CD14-positive monocyte (primary cell): ENCODE data around the gene ADAMTSL1. TPM values are rescaled to one million over a fixed set of nuclear protein-coding genes. Genes with fewer than 3 reads are reported as not detected.

Experiments used
- DNase-seq, 3 donors: peaks; one replicate each; pipeline ENCODE4 v3.0.0-alpha.2; 2011 to 2022
- H2AFZ ChIP-seq: 2 replicates; pipeline ENCODE4 v1.6.0; 2012; ENCODE audit warnings: mild to moderate bottlenecking, low read depth, low read length, inconsistent platforms; ENCODE audit not compliant: insufficient read depth, poor library complexity, severe bottlenecking
- H3K27ac ChIP-seq, 2 donors: 1 replicate in 1 of 2; 2 replicates in 1 of 2; pipeline ENCODE4 v1.5.1; 2012 to 2013; ENCODE audit warnings: low read length in 2 of 2, control low read depth in 1 of 2, inconsistent platforms in 1 of 2, low read depth in 1 of 2, mild to moderate bottlenecking in 1 of 2
- H3K27me3 ChIP-seq, 2 donors: one replicate each; pipeline versions ENCODE4 v1.6.0 to v1.6.1; 2011 to 2013; ENCODE audit warnings: low read length in 2 of 2; ENCODE audit not compliant: control insufficient read depth in 2 of 2, insufficient read depth in 2 of 2
- H3K36me3 ChIP-seq, 2 donors: replicated peaks in 1 of 2; 1 replicate in 1 of 2; 2 replicates in 1 of 2; pipeline versions ENCODE4 v1.5.1 to v1.6.1; 2012 to 2013; ENCODE audit warnings: low read length in 2 of 2, control low read depth in 1 of 2, inconsistent platforms in 1 of 2, mild to moderate bottlenecking in 1 of 2; ENCODE audit not compliant: insufficient read depth in 2 of 2, control insufficient read depth in 1 of 2
- H3K4me1 ChIP-seq, 2 donors: 1 replicate in 1 of 2; 2 replicates in 1 of 2; pipeline versions ENCODE4 v1.5.1 to v1.6.1; 2012 to 2013; ENCODE audit warnings: low read length in 2 of 2, control low read depth in 1 of 2, inconsistent platforms in 1 of 2, mild to moderate bottlenecking in 1 of 2, moderate library complexity in 1 of 2; ENCODE audit not compliant: insufficient read depth in 2 of 2, control insufficient read depth in 1 of 2
- H3K4me2 ChIP-seq: replicated peaks from 2 replicates; pipeline ENCODE3; 2012; ENCODE audit warnings: low read length, moderate library complexity, mild to moderate bottlenecking; ENCODE audit not compliant: poor library complexity, severe bottlenecking; ENCODE audit errors: extremely low read depth
- H3K4me3 ChIP-seq, 3 experiments: fragments of 200-600 bp in 1 of 3; sonication (generic) in 1 of 3; replicated peaks in 1 of 3; 1 replicate in 2 of 3; 2 replicates in 1 of 3; pipeline ENCODE4 v1.5.1; 2011 to 2013; ENCODE audit warnings: low read length in 3 of 3, mild to moderate bottlenecking in 3 of 3, control low read depth in 2 of 3, low read depth in 2 of 3, inconsistent platforms in 1 of 3, moderate library complexity in 1 of 3
- H3K79me2 ChIP-seq: 2 replicates; pipeline ENCODE4 v1.6.0; 2012; ENCODE audit warnings: mild to moderate bottlenecking, control low read depth, inconsistent platforms, low read length, moderate library complexity; ENCODE audit not compliant: insufficient read depth
- H3K9ac ChIP-seq: 2 replicates; pipeline ENCODE4 v1.6.0; 2017; ENCODE audit warnings: low read length, mild to moderate bottlenecking; ENCODE audit not compliant: insufficient read depth, poor library complexity, severe bottlenecking
- H3K9me3 ChIP-seq, 2 donors: replicated peaks in 1 of 2; 1 replicate in 1 of 2; 2 replicates in 1 of 2; pipeline versions ENCODE4 v1.5.1 to v1.6.1; 2012 to 2013; ENCODE audit warnings: low read length in 2 of 2, control low read depth in 1 of 2; ENCODE audit not compliant: control insufficient read depth in 1 of 2, insufficient read depth in 1 of 2
- H4K20me1 ChIP-seq: 2 replicates; pipeline ENCODE4 v1.6.0; 2012; ENCODE audit warnings: mild to moderate bottlenecking, low read length, control low read depth, moderate library complexity; ENCODE audit not compliant: insufficient read depth
- H3K27ac Mint-ChIP-seq, 7 donors: one replicate each; pipeline ENCODE4 v1.8.0; 2020; ENCODE audit warnings: mild to moderate bottlenecking in 7 of 7, mixed read lengths in 7 of 7, moderate library complexity in 6 of 7, inconsistent platforms in 2 of 7
- H3K27me3 Mint-ChIP-seq, 3 donors: one replicate each; pipeline ENCODE4 v1.8.0; 2021 to 2022; ENCODE audit warnings: low read depth in 3 of 3, mild to moderate bottlenecking in 3 of 3, mixed read lengths in 3 of 3, moderate library complexity in 3 of 3, inconsistent platforms in 1 of 3
- H3K36me3 Mint-ChIP-seq, 2 donors: one replicate each; pipeline ENCODE4 v1.8.0; 2020; ENCODE audit warnings: mixed read lengths in 2 of 2, inconsistent platforms in 1 of 2, mild to moderate bottlenecking in 1 of 2
- H3K4me1 Mint-ChIP-seq: one replicate; pipeline ENCODE4 v1.8.0; 2020; ENCODE audit warnings: mild to moderate bottlenecking, mixed read lengths
- H3K4me3 Mint-ChIP-seq, 2 donors: one replicate each; pipeline ENCODE4 v1.8.0; 2020; ENCODE audit warnings: mild to moderate bottlenecking in 2 of 2, mixed read lengths in 2 of 2, moderate library complexity in 1 of 2
- H3K9me3 Mint-ChIP-seq, 7 donors: one replicate each; pipeline ENCODE4 v1.8.0; 2020 to 2022; ENCODE audit warnings: mixed read lengths in 7 of 7, mild to moderate bottlenecking in 6 of 7, moderate library complexity in 6 of 7, inconsistent platforms in 2 of 7
- WGBS: methylation state at CpG from one replicate; pipeline ENCODE4 v1.1.5; 2013; ENCODE audit warnings: missing lambda C conversion rate; ENCODE audit not compliant: insufficient coverage; 5-methylcytosine and 5-hydroxymethylcytosine counted together
- intact Hi-C, 2 donors: fragments of 100-400 bp; cut with micrococcal nuclease; formaldehyde crosslinking; loops; one replicate each; pipeline versions ENCODE4 v1.15.0 to v1.15.1; 2023
- polyA plus RNA-seq, 3 donors: library from polyadenylated mRNA; depleted of rRNA in 1 of 3; unstranded in 2 of 3; stranded (reverse) in 1 of 3; fragments of 300-500 nt in 2 of 3; fragments of >200 nt in 1 of 3; fragmentation: Illumina TruSeq in 2 of 3; gene quantifications; 1 replicate in 2 of 3; 2 replicates in 1 of 3; pipeline ENCODE4 v1.2.3, GENCODE V29; 2012 to 2021
- TF ChIP-seq, protein P1 (sequence below): fragments of 200-600 bp; IDR thresholded peaks from one replicate; pipeline ENCODE4 v1.8.0; 2022; ENCODE audit warnings: antibody characterized with exemption, mild to moderate bottlenecking

Gene ADAMTSL1
- polyA plus RNA-seq, 3 donors: not detected

DNA sequence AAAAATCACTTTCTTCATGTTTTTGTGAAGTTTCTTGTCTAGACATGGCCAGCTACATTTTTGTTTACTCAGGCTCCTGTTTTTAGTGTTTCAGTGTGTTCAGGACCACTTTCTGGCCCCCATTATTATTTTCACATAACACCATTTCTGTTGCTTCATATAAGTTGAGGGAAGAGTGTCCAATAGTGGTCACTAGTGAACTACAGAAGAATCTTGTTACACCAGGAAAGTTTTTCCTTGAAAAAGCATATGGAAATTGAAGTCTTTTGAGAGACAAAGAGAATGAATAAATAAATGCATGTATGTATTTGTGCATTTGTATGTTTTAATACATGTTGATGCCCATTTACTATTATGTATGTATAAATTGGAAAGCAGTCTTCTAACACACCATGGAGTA, 3.8 kb downstream of the ADAMTSL1 start:
- Histone ChIP-seq H3K79me2 (no peaks in the 10 kb centered on the region), H3K9me3 (no peaks in the 10 kb centered on the region), H3K9ac (no peak overlapping the region), H3K4me2 (no peak overlapping the region), H2AFZ (no peak overlapping the region), H3K4me1 (no peaks in the 10 kb centered on the region), H3K27me3 (no peaks in the 10 kb centered on the region), H3K4me3 (no peak overlapping the region), H3K27ac (no peak overlapping the region), H4K20me1 (no peaks in the 10 kb centered on the region), H3K36me3 (no peaks in the 10 kb centered on the region)
- Mint-ChIP-seq H3K4me1 (no peaks in the 10 kb centered on the region), H3K27ac (no peak overlapping the region), H3K9me3 (no peaks in the 10 kb centered on the region), H3K4me3 (no peak overlapping the region), H3K27me3 (peaks cover 4 to 15% (median 12%) of the 10 kb centered on the region in 3 donors), H3K36me3 (no peaks in the 10 kb centered on the region)
- TF ChIP-seq, protein P1, sequence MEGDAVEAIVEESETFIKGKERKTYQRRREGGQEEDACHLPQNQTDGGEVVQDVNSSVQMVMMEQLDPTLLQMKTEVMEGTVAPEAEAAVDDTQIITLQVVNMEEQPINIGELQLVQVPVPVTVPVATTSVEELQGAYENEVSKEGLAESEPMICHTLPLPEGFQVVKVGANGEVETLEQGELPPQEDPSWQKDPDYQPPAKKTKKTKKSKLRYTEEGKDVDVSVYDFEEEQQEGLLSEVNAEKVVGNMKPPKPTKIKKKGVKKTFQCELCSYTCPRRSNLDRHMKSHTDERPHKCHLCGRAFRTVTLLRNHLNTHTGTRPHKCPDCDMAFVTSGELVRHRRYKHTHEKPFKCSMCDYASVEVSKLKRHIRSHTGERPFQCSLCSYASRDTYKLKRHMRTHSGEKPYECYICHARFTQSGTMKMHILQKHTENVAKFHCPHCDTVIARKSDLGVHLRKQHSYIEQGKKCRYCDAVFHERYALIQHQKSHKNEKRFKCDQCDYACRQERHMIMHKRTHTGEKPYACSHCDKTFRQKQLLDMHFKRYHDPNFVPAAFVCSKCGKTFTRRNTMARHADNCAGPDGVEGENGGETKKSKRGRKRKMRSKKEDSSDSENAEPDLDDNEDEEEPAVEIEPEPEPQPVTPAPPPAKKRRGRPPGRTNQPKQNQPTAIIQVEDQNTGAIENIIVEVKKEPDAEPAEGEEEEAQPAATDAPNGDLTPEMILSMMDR: no peak
- intact Hi-C loops: no loop called here
- no peak for DNase-seq

GRCh38 chr9:18478501-18479361, 4.8 kb downstream of the ADAMTSL1 start:
- Mint-ChIP-seq H3K9me3 (no peaks in the 10 kb centered on the region), H3K4me3 (no peak overlapping the region), H3K27me3 (peaks cover 4 to 13% (median 10%) of the 10 kb centered on the region in 3 donors), H3K27ac (no peak overlapping the region), H3K36me3 (no peaks in the 10 kb centered on the region), H3K4me1 (no peaks in the 10 kb centered on the region)
- no peaks in the 10 kb centered on the region for H3K9me3 ChIP-seq
- intact Hi-C loops: no loop called here
- no peak overlapping the region for H3K9ac ChIP-seq
- H2AFZ ChIP-seq: no peak overlapping the region
- no peak for DNase-seq
- TF ChIP-seq, protein P1: no peak
- H3K4me3 ChIP-seq: no peak overlapping the region
- WGBS: no CpG with 5 or more reads among the region's 7 CpGs
- no peaks in the 10 kb centered on the region for H3K36me3 ChIP-seq
- no peaks in the 10 kb centered on the region for H3K79me2 ChIP-seq
- no peak overlapping the region for H3K4me2 ChIP-seq
- no peaks in the 10 kb centered on the region for H3K27me3 ChIP-seq
- H4K20me1 ChIP-seq: no peaks in the 10 kb centered on the region
- H3K4me1 ChIP-seq: no peaks in the 10 kb centered on the region
- H3K27ac ChIP-seq: no peak overlapping the region
